Activated T-helper 9 cell treated with anti-CD3 and anti-CD28 coated beads, Interleukin-2, amount 50 U/mL, for 16 hours (primary cell): ENCODE measurements around the gene TMC6.
"Not testable (repeated sequence)": the region's sequence is repeated elsewhere in the genome, so short reads cannot be mapped to it uniquely, and the experiment has no call there.

ENCODE experiments used
- DNase-seq: peaks from one replicate; pipeline ENCODE4 v3.0.0-alpha.2; 2020; ENCODE audit warnings: low read depth

Gene TMC6

GRCh38 chr17:78075011-78075410, 53.5 kb downstream of the TMC6 start:
- no peak for DNase-seq

- DNase-seq = no peak
Observed at GRCh38 chr17:78072961-78073360, 55.6 kb downstream of the TMC6 start.

- DNase-seq = no peak
Observed at GRCh38 chr17:78069695-78070094, 58.9 kb downstream of the TMC6 start.

- not testable (repeated sequence) for DNase-seq
Observed at GRCh38 chr17:78066976-78067375, 61.6 kb downstream of the TMC6 start.

GRCh38 chr17:78064708-78065107, 63.8 kb downstream of the TMC6 start:
- DNase-seq = no peak

- no peak for DNase-seq
Observed at GRCh38 chr17:78063489-78063888, 65.1 kb downstream of the TMC6 start.

GRCh38 chr17:78062596-78062995, 66.0 kb downstream of the TMC6 start:
- no peak for DNase-seq
